Placental epithelial cell (primary cell): ENCODE results near the gene F8A2. TPM values are rescaled to one million over a fixed set of nuclear protein-coding genes. Genes with fewer than 3 reads are reported as not detected.

ENCODE experiments used
- small RNA-seq: library from RNA; depleted of rRNA; stranded (forward); fragments of <200 nt; gene quantifications from one replicate; pipeline ENCODE3, GENCODE V24; 2012
- total RNA-seq: library from RNA; depleted of rRNA; stranded (reverse); fragments of >200 nt; gene quantifications from 2 replicates; pipeline ENCODE4 v1.2.3, GENCODE V29; 2012

Gene F8A2
- not detected in 2 replicates for total RNA-seq

GRCh38 chrX:155381843-155382528, at the start of gene F8A2:
Gene F8A2, plus strand, starts transcription at chrX:155382095. Its CDS starts 20 bp downstream, at chrX:155382115.

GRCh38 chrX:155334486-155335336, 47.2 kb upstream of the F8A2 start, which contains the start of gene CLIC2:
Gene CLIC2, minus strand, starts transcription at chrX:155334614. Its CDS starts 187 bp downstream, at chrX:155334427.

Small RNAs within 50 kb of the gene (small RNA-seq; reads per million reads assigned to genes)
- gene MIR1184-2: not detected

Other genes with a start within 250 kb of the F8A2 start
- gene VBP1, start 165.6 kb upstream of the F8A2 start, total RNA-seq: 24.3 and 46.4 TPM in 2 replicates
- under 0.01 TPM in 1 of 2 replicates, not detected in the other for gene RAB39B, start 117.6 kb upstream of the F8A2 start, total RNA-seq
- gene CLIC2, start 47.5 kb upstream of the F8A2 start, total RNA-seq: 0.22 and 2.4 TPM in 2 replicates
- gene F8A3, start 76.5 kb downstream of the F8A2 start, total RNA-seq: 0.79 and 3.9 TPM in 2 replicates
- gene SPRY3, start 230.5 kb downstream of the F8A2 start, total RNA-seq: 0.33 and 0.39 TPM in 2 replicates
- gene TMLHE, start 230.9 kb downstream of the F8A2 start, total RNA-seq: 14.9 and 15.2 TPM in 2 replicates